ENCODE measurements around the gene ZNF221. TPM values are rescaled to one million over a fixed set of nuclear protein-coding genes. Genes with fewer than 3 reads are reported as not detected.

The ZNF221 gene
- total and polyA plus RNA-seq, 10 of the 15 experiments (the other 5 are each of a cell fraction or from before 2014, with no cell fraction given): 0.15 to 1.7 (median 0.45) TPM; not detected in 1

DNA sequence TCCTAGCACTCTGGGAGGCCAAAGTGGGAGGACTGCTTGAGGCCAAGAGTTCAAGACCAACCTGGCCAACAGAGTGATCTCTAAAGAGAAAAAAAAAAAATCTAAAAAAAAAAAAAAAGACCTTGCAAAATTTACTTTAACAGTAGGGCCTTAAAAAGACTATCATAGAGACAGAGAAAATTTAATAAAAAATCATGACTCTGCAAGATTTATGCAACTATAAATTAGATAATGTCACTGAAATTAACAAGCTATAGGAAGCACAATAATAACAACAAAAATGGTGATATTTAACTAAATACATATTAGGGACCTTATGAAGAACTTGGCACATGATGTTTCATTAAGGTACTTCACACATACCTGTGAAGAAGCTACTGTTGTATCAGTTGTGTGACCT is 27.2 kb upstream of the ZNF221 start (continued):
- TF ChIP-seq, protein P1, sequence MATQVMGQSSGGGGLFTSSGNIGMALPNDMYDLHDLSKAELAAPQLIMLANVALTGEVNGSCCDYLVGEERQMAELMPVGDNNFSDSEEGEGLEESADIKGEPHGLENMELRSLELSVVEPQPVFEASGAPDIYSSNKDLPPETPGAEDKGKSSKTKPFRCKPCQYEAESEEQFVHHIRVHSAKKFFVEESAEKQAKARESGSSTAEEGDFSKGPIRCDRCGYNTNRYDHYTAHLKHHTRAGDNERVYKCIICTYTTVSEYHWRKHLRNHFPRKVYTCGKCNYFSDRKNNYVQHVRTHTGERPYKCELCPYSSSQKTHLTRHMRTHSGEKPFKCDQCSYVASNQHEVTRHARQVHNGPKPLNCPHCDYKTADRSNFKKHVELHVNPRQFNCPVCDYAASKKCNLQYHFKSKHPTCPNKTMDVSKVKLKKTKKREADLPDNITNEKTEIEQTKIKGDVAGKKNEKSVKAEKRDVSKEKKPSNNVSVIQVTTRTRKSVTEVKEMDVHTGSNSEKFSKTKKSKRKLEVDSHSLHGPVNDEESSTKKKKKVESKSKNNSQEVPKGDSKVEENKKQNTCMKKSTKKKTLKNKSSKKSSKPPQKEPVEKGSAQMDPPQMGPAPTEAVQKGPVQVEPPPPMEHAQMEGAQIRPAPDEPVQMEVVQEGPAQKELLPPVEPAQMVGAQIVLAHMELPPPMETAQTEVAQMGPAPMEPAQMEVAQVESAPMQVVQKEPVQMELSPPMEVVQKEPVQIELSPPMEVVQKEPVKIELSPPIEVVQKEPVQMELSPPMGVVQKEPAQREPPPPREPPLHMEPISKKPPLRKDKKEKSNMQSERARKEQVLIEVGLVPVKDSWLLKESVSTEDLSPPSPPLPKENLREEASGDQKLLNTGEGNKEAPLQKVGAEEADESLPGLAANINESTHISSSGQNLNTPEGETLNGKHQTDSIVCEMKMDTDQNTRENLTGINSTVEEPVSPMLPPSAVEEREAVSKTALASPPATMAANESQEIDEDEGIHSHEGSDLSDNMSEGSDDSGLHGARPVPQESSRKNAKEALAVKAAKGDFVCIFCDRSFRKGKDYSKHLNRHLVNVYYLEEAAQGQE (IDR thresholded peaks at IDR 0.05; ENCODE audit: low read depth, low read length): no peak
- no peak for TF ChIP-seq EZH2 (IDR thresholded peaks at IDR 0.05; ENCODE audit: borderline replicate concordance, control insufficient read depth, low read depth, low read length)

DNA sequence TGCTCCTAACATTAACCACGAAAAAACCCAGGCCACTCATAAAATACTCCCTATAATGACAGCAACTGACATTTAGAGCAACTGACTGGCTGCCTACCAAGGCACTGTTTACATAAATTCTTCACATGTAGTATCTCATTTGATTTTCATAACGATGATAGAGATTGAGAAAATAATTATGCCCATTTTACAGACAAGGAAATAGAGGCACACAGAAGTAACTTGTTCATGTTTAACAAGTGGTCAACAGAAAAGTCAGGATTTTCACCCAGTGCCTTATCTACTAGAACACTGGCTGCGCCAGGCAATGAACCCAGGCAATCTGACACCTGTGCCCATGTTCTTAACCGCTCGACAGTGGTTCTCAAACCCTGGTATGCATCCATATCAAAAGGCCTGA is 22.2 kb upstream of the ZNF221 start:
- Histone ChIP-seq H3K36me3 (ENCODE audit: control insufficient read depth in 2 of 2, insufficient read depth in 2 of 2, low read length in 1 of 2) (peaks cover 2 to 36% of the 10 kb centered on the region in 2 experiments), H3K27ac (ENCODE audit: control insufficient read depth, insufficient read depth) (no peak overlapping the region), H2AFZ (ENCODE audit: control insufficient read depth, low read depth, low read length) (no peak overlapping the region), H3K4me1 (ENCODE audit: control insufficient read depth, insufficient read depth, low read length) (no peaks in the 10 kb centered on the region), H3K4me2 (ENCODE audit: control insufficient read depth, insufficient read depth) (no peak overlapping the region), H3K4me3 (no peak overlapping the region), H3K27me3 (replicated peaks in 1 of 2; ENCODE audit: control insufficient read depth in 2 of 2, insufficient read depth in 2 of 2, low read length in 1 of 2) (no peaks in the 10 kb centered on the region), H3K9me3 (replicated peaks; ENCODE audit: control insufficient read depth, insufficient read depth, low read length) (peaks cover 2% of the 10 kb centered on the region; the same call in 1 of the 3 replicates), H4K20me1 (ENCODE audit: control insufficient read depth, insufficient read depth) (no peaks in the 10 kb centered on the region), H3K79me2 (ENCODE audit: control insufficient read depth, insufficient read depth, low read length) (peaks cover 2% of the 10 kb centered on the region; the same call in 1 of the 2 replicates), H3K9ac (ENCODE audit: control insufficient read depth, insufficient read depth, low read length) (no peak overlapping the region)
- ATAC-seq: no peak
- POLR2A ChIA-PET: no interaction called here
- BruUV-seq (replicated peaks): no TSS peak
- in situ Hi-C loops (cut with MboI) (no loop called here), intact Hi-C loops (cut with micrococcal nuclease; ENCODE audit: unreplicated experiment) (no loop called here)
- DNase-seq (ENCODE audit: low read depth, low spot score): no peak
- SMC1A ChIA-PET (ENCODE audit: uncharacterized antibody, unreplicated experiment): no interaction called here
- CTCF ChIA-PET: no interaction called here
- FAIRE-seq: no peak
- 98% methylated on average over 5 of the region's 5 CpGs for WGBS (ENCODE audit: insufficient coverage, insufficient replicate concordance, low lambda C conversion rate, missing lambda C conversion rate)
- RAD21 ChIA-PET (ENCODE audit: unreplicated experiment): no interaction called here
- TF ChIP-seq CREB1 (IDR thresholded peaks at IDR 0.05; ENCODE audit: low read depth) (no peak), RELA (IDR thresholded peaks at IDR 0.05; ENCODE audit: borderline replicate concordance, partially characterized antibody) (no peak), TCF12 (IDR thresholded peaks at IDR 0.05; ENCODE audit: low read depth, low read length) (no peak), SIX5 (IDR thresholded peaks at IDR 0.05; ENCODE audit: low read depth, low read length, severe bottlenecking) (no peak), SP1 (IDR thresholded peaks at IDR 0.05; ENCODE audit: low read depth, low read length) (no peak), ZNF207 (IDR thresholded peaks at IDR 0.05; ENCODE audit: borderline replicate concordance) (no peak), NFIC (IDR thresholded peaks at IDR 0.05; ENCODE audit: low read depth, low read length) (no peak), RFX5 (IDR thresholded peaks at IDR 0.05; ENCODE audit: low read depth, low read length) (no peak), SMC3 (IDR thresholded peaks at IDR 0.05; ENCODE audit: borderline replicate concordance, low read length) (no peak), NFYB (IDR thresholded peaks at IDR 0.05; ENCODE audit: insufficient read depth, low read depth, low read length) (no peak), EP300 (IDR thresholded peaks at IDR 0.05; ENCODE audit: borderline replicate concordance in 1 of 2, control insufficient read depth in 1 of 2, low read depth in 2 of 2, low read length in 2 of 2) (no peak)
- TF ChIP-seq, protein P2, sequence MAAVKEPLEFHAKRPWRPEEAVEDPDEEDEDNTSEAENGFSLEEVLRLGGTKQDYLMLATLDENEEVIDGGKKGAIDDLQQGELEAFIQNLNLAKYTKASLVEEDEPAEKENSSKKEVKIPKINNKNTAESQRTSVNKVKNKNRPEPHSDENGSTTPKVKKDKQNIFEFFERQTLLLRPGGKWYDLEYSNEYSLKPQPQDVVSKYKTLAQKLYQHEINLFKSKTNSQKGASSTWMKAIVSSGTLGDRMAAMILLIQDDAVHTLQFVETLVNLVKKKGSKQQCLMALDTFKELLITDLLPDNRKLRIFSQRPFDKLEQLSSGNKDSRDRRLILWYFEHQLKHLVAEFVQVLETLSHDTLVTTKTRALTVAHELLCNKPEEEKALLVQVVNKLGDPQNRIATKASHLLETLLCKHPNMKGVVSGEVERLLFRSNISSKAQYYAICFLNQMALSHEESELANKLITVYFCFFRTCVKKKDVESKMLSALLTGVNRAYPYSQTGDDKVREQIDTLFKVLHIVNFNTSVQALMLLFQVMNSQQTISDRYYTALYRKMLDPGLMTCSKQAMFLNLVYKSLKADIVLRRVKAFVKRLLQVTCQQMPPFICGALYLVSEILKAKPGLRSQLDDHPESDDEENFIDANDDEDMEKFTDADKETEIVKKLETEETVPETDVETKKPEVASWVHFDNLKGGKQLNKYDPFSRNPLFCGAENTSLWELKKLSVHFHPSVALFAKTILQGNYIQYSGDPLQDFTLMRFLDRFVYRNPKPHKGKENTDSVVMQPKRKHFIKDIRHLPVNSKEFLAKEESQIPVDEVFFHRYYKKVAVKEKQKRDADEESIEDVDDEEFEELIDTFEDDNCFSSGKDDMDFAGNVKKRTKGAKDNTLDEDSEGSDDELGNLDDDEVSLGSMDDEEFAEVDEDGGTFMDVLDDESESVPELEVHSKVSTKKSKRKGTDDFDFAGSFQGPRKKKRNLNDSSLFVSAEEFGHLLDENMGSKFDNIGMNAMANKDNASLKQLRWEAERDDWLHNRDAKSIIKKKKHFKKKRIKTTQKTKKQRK (IDR thresholded peaks at IDR 0.05; ENCODE audit: low read depth, low read length): no peak

All from GM12878 (cell line).